ENCODE results near the gene PFKFB2. TPM values are rescaled to one million over a fixed set of nuclear protein-coding genes. Genes with fewer than 3 reads are reported as not detected.
"Not testable (repeated sequence)": the region's sequence is repeated elsewhere in the genome, so short reads cannot be mapped to it uniquely, and the experiment has no call there.

Gene PFKFB2
- total RNA-seq, 4 donors from 2014 or later = 4.0 to 16.1 (median 6.1) TPM

DNA sequence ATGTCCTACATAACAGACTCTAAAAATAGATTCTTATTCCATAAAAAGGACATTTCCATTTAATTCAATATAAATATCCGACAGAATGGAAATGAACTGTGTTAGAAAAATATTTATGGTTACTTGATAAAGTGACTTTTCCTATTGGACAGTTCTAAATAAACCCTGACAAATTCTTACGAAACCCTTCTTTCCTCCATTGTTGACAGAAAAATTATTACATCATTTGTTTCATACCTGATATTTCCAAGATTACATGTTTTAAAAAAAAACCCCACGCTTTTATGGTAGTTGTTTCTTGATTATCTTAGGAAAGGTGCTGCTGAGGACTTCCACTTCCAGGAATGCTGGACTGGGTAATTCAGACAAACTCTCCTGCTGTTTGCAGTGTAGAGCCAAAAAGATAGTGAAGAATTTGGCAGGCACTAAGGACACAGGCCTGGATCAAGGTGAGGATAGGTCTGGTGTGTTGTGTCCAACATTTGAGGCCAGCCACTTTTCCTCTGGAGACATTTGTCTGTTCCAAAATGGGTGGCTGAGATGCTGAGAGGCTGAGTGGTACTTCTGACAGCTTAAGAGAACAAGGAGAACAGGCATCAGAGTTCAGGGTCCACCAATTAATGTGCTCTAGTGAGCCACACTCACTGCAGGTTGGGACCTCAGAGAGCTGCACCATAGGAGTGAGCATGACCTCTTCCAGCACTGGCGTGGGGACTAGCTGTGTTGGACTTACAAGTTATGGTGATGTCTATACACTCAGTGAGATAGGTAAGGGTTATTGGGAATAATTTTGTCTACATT lies 13.5 kb upstream of the PFKFB2 start:
- ATAC-seq (ENCODE audit: low FRiP score) = no peak

DNA sequence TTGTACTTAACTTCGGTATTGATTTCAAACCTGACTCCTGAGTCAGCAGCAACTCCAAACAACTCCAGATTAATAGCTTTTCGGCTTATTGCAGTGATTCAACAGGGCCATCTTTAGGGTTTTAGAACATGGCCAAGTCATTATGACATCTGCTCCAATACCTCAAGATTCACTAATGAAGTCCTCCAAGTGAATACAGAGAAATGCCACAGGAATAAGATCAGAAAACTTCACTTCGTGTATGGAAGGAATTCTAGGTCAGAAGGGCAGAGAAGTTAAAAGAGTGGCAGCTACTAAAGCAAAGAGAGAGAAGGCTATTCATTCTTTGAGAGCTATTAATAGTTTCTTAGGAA lies 12.9 kb upstream of the PFKFB2 start:
- ATAC-seq (ENCODE audit: low FRiP score) (no peak), DNase-seq (ENCODE audit: low spot score) (no peak)
- TF ChIP-seq, protein P1, sequence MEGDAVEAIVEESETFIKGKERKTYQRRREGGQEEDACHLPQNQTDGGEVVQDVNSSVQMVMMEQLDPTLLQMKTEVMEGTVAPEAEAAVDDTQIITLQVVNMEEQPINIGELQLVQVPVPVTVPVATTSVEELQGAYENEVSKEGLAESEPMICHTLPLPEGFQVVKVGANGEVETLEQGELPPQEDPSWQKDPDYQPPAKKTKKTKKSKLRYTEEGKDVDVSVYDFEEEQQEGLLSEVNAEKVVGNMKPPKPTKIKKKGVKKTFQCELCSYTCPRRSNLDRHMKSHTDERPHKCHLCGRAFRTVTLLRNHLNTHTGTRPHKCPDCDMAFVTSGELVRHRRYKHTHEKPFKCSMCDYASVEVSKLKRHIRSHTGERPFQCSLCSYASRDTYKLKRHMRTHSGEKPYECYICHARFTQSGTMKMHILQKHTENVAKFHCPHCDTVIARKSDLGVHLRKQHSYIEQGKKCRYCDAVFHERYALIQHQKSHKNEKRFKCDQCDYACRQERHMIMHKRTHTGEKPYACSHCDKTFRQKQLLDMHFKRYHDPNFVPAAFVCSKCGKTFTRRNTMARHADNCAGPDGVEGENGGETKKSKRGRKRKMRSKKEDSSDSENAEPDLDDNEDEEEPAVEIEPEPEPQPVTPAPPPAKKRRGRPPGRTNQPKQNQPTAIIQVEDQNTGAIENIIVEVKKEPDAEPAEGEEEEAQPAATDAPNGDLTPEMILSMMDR (IDR thresholded peaks at IDR 0.05) = no peak

More for the DNA sequence above, 13.5 kb upstream of the PFKFB2 start:
- TF ChIP-seq, protein P1 (IDR thresholded peaks at IDR 0.05) = no peak
- DNase-seq (ENCODE audit: low spot score) = no peak

DNA sequence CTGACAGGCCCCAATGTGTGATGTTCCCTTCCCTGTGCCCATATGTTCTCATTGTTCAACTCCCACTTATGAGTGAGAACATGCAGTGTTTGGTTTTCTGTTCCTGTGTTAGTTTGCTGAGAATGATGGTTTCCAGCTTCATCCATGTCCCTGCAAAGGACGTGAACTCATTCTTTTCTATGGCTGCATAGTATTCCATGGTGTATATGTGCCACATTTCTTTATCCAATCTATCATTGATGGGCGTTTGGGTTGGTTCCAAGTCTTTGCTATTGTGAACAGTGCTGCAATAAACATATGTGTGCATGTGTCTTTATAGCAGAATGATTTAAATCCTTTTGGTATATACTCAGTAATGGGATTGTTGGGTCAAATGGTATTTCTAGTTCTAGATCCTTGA lies 11.7 kb upstream of the PFKFB2 start:
- not testable (repeated sequence) for DNase-seq (ENCODE audit: low spot score); ATAC-seq (ENCODE audit: low FRiP score)

DNA sequence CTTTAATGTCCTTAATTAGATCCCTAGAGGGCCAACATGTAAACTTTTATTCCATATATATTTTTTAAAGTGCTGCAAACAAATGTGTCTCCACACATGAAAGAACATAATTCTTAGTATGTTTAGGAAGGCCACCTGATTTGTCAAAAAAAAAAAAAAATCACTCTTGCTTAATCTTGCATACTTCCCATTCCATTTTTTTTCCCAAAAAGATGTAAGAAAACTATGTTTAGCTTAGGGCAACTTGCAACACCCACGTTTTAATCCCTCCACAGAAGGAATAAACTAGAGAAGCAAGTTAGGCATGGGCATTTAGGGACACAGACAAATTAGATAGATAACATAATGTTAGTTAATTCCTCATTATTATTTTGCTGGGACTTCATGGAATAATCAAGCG lies 7.6 kb upstream of the PFKFB2 start:
- ATAC-seq (ENCODE audit: low FRiP score) = no peak
- DNase-seq (ENCODE audit: low spot score) = no peak
- TF ChIP-seq, protein P1 (IDR thresholded peaks at IDR 0.05) = no peak

DNA sequence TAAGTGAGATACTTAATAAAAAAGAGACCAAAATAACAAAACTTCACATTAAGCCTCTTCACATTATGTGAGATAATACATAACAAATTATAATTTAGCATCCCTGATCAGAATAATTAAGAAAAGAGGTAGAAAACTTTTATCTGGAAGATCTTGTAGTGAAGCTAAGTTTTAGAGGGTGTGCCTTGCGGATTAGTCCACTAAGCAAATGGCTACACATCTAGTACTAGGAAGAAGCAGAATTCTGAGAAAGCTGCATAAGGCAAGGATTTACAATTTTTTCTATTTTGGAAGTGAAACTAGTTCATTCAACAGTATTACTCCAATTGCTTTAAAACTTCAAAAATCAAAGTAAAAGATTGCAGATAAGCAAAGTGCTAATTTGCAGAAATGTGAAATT lies 5.6 kb upstream of the PFKFB2 start:
- ATAC-seq (ENCODE audit: low FRiP score) = no peak
- no peak for DNase-seq (ENCODE audit: low spot score)
- TF ChIP-seq, protein P1 (IDR thresholded peaks at IDR 0.05) = no peak

DNA sequence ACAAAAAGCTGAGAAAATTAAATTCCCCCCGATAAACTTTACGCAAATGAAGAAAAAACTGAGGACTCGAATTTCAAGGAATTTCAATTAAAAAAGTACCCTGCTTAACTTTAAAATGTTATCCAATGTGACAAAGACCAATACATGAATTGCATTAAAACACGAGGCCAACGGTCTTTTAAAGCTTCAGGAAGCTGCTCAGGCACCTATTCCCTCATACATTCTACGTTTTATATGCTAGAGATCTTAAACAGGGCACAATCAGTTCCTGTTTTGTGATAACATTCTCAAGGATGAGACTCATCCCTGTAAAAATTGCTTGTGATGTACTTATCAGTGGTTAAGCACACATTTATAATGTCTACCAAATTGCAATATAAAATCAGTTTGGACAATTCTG lies 5.0 kb upstream of the PFKFB2 start:
- DNase-seq (ENCODE audit: low spot score) (no peak), ATAC-seq (ENCODE audit: low FRiP score) (no peak)
- TF ChIP-seq, protein P1 (IDR thresholded peaks at IDR 0.05) = no peak

DNA sequence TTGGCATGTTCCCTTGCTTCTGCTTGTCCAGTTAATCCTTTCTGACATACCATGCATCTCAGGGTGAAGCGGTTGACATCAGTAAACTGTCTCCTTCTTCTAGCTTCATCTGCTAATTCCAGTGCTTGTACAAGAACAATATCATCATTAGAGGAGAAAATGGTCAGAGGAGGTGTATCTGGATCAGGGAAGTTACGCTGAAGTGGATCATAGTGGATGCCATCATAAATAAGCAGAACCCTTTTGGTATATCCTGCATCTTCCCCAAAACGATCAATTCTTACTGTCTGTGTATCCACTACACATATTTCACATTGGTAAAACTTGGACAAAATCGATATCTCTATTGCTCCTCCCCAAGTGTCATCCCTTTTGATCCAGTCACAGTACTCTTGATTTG lies 4.0 kb upstream of the PFKFB2 start:
- DNase-seq (ENCODE audit: low spot score) = no peak
- TF ChIP-seq, protein P1 (IDR thresholded peaks at IDR 0.05) = no peak
- no peak for ATAC-seq (ENCODE audit: low FRiP score)
